ENCODE measurements around the gene FMNL1. TPM values are rescaled to one million over a fixed set of nuclear protein-coding genes. Genes with fewer than 3 reads are reported as not detected.

The FMNL1 gene
- total RNA-seq, 3 donors from 2014 or later = 141 to 190 (median 158) TPM

- ATAC-seq = no peak
- Mint-ChIP-seq H3K4me3 (no peak overlapping the region), H3K9me3 (no peaks in the 10 kb centered on the region), H3K27me3 (ENCODE audit: low read depth) (no peaks in the 10 kb centered on the region), H3K36me3 (ENCODE audit: insufficient read depth) (peaks cover 19% of the 10 kb centered on the region), H3K4me1 (ENCODE audit: low read depth) (peaks cover 31% of the 10 kb centered on the region)
- DNase-seq = no peak
Observed at GRCh38 chr17:45266372-45266926, 44.8 kb downstream of the FMNL1 start.

- DNase-seq = no peak
Observed at GRCh38 chr17:45267436-45268055, 45.9 kb downstream of the FMNL1 start.

GRCh38 chr17:45269912-45270311 is 48.2 kb downstream of the FMNL1 start:
- Mint-ChIP-seq H3K4me3 (no peak overlapping the region), H3K9me3 (no peaks in the 10 kb centered on the region), H3K4me1 (ENCODE audit: low read depth) (peaks cover 15% of the 10 kb centered on the region), H3K36me3 (ENCODE audit: insufficient read depth) (peaks cover 30% of the 10 kb centered on the region), H3K27me3 (ENCODE audit: low read depth) (no peaks in the 10 kb centered on the region)
- DNase-seq (no peak), ATAC-seq (peak; percentile 58 to 69)

More at GRCh38 chr17:45267436-45268055, 45.9 kb downstream of the FMNL1 start:
- Mint-ChIP-seq H3K4me1 (ENCODE audit: low read depth) (peaks cover 25% of the 10 kb centered on the region), H3K4me3 (no peak overlapping the region), H3K9me3 (no peaks in the 10 kb centered on the region), H3K36me3 (ENCODE audit: insufficient read depth) (peaks cover 21% of the 10 kb centered on the region), H3K27me3 (ENCODE audit: low read depth) (no peaks in the 10 kb centered on the region)
- no peak for ATAC-seq

- H3K27me3 Mint-ChIP-seq (ENCODE audit: low read depth) = no peaks in the 10 kb centered on the region
- no peak overlapping the region for H3K4me3 Mint-ChIP-seq
- H3K4me1 Mint-ChIP-seq (ENCODE audit: low read depth) = peaks cover 15% of the 10 kb centered on the region
- DNase-seq (peak; percentile 55), ATAC-seq (peak; percentile 69 to 79)
- peaks cover 30% of the 10 kb centered on the region for H3K36me3 Mint-ChIP-seq (ENCODE audit: insufficient read depth)
- no peaks in the 10 kb centered on the region for H3K9me3 Mint-ChIP-seq
Observed at GRCh38 chr17:45270828-45271418, 49.2 kb downstream of the FMNL1 start.

- no peak for DNase-seq
- H3K9me3 Mint-ChIP-seq = no peaks in the 10 kb centered on the region
- ATAC-seq = no peak
- peaks cover 15% of the 10 kb centered on the region for H3K4me1 Mint-ChIP-seq (ENCODE audit: low read depth)
- H3K4me3 Mint-ChIP-seq = no peak overlapping the region
- no peaks in the 10 kb centered on the region for H3K27me3 Mint-ChIP-seq (ENCODE audit: low read depth)
- peaks cover 26% of the 10 kb centered on the region for H3K36me3 Mint-ChIP-seq (ENCODE audit: insufficient read depth)
Observed at GRCh38 chr17:45271603-45272002, 49.9 kb downstream of the FMNL1 start.

- Mint-ChIP-seq H3K9me3 (no peaks in the 10 kb centered on the region), H3K36me3 (ENCODE audit: insufficient read depth) (peaks cover 19% of the 10 kb centered on the region), H3K4me1 (ENCODE audit: low read depth) (peaks cover 25% of the 10 kb centered on the region), H3K27me3 (ENCODE audit: low read depth) (no peaks in the 10 kb centered on the region), H3K4me3 (no peak overlapping the region)
- DNase-seq (no peak), ATAC-seq (no peak)
Observed at GRCh38 chr17:45273551-45273957, 51.9 kb downstream of the FMNL1 start.

GRCh38 chr17:45274033-45274432 is 52.3 kb downstream of the FMNL1 start:
- H3K4me1 Mint-ChIP-seq (ENCODE audit: low read depth) = peaks cover 25% of the 10 kb centered on the region
- H3K36me3 Mint-ChIP-seq (ENCODE audit: insufficient read depth) = peaks cover 16% of the 10 kb centered on the region
- DNase-seq (no peak), ATAC-seq (no peak)
- H3K4me3 Mint-ChIP-seq = no peak overlapping the region
- H3K9me3 Mint-ChIP-seq = no peaks in the 10 kb centered on the region
- no peaks in the 10 kb centered on the region for H3K27me3 Mint-ChIP-seq (ENCODE audit: low read depth)

GRCh38 chr17:45276031-45276430 is 54.3 kb downstream of the FMNL1 start:
- H3K27me3 Mint-ChIP-seq (ENCODE audit: low read depth) = no peaks in the 10 kb centered on the region
- ATAC-seq (no peak), DNase-seq (no peak)
- H3K9me3 Mint-ChIP-seq = no peaks in the 10 kb centered on the region
- no peak overlapping the region for H3K4me3 Mint-ChIP-seq
- peaks cover 16% of the 10 kb centered on the region for H3K36me3 Mint-ChIP-seq (ENCODE audit: insufficient read depth)
- peaks cover 11% of the 10 kb centered on the region for H3K4me1 Mint-ChIP-seq (ENCODE audit: low read depth)

GRCh38 chr17:45277216-45277849 is 55.6 kb downstream of the FMNL1 start:
- H3K9me3 Mint-ChIP-seq = no peaks in the 10 kb centered on the region
- H3K4me3 Mint-ChIP-seq = no peak overlapping the region
- ATAC-seq (peak; percentile 89 to 95), DNase-seq (peak; percentile 91)
- no peaks in the 10 kb centered on the region for H3K27me3 Mint-ChIP-seq (ENCODE audit: low read depth)
- H3K4me1 Mint-ChIP-seq (ENCODE audit: low read depth) = peaks cover 10% of the 10 kb centered on the region
- H3K36me3 Mint-ChIP-seq (ENCODE audit: insufficient read depth) = peaks cover 16% of the 10 kb centered on the region

- Mint-ChIP-seq H3K27me3 (ENCODE audit: low read depth) (no peaks in the 10 kb centered on the region), H3K4me1 (ENCODE audit: low read depth) (peaks cover 10% of the 10 kb centered on the region), H3K4me3 (no peak overlapping the region), H3K36me3 (ENCODE audit: insufficient read depth) (peaks cover 15% of the 10 kb centered on the region), H3K9me3 (no peaks in the 10 kb centered on the region)
- no peak for ATAC-seq
- no peak for DNase-seq
Observed at GRCh38 chr17:45277992-45278391, 56.3 kb downstream of the FMNL1 start.

- no peak for ATAC-seq
- peaks cover 10% of the 10 kb centered on the region for H3K4me1 Mint-ChIP-seq (ENCODE audit: low read depth)
- no peaks in the 10 kb centered on the region for H3K27me3 Mint-ChIP-seq (ENCODE audit: low read depth)
- no peaks in the 10 kb centered on the region for H3K9me3 Mint-ChIP-seq
- no peak for DNase-seq
- H3K36me3 Mint-ChIP-seq (ENCODE audit: insufficient read depth) = peaks cover 19% of the 10 kb centered on the region
- no peak overlapping the region for H3K4me3 Mint-ChIP-seq
Observed at GRCh38 chr17:45279898-45280297, 58.2 kb downstream of the FMNL1 start.

- peaks cover 30% of the 10 kb centered on the region for H3K36me3 Mint-ChIP-seq (ENCODE audit: insufficient read depth)
- no peaks in the 10 kb centered on the region for H3K9me3 Mint-ChIP-seq
- H3K4me3 Mint-ChIP-seq = no peak overlapping the region
- no peak for DNase-seq
- peaks cover 1% of the 10 kb centered on the region for H3K4me1 Mint-ChIP-seq (ENCODE audit: low read depth)
- peak; percentile 47 to 58 for ATAC-seq
- H3K27me3 Mint-ChIP-seq (ENCODE audit: low read depth) = no peaks in the 10 kb centered on the region
Observed at GRCh38 chr17:45282683-45283644, 61.3 kb downstream of the FMNL1 start.

- H3K27me3 Mint-ChIP-seq (ENCODE audit: low read depth) = no peaks in the 10 kb centered on the region
- ATAC-seq (no peak), DNase-seq (no peak)
- H3K9me3 Mint-ChIP-seq = no peaks in the 10 kb centered on the region
- H3K36me3 Mint-ChIP-seq (ENCODE audit: insufficient read depth) = peaks cover 30% of the 10 kb centered on the region
- H3K4me1 Mint-ChIP-seq (ENCODE audit: low read depth) = no peaks in the 10 kb centered on the region
- no peak overlapping the region for H3K4me3 Mint-ChIP-seq
Observed at GRCh38 chr17:45283711-45284110, 62.0 kb downstream of the FMNL1 start.
